ENCODE data around the gene HIF1A. TPM values are rescaled to one million over a fixed set of nuclear protein-coding genes. Genes with fewer than 3 reads are reported as not detected.

HIF1A gene
- total and polyA plus RNA-seq, 2 donors (not counting 3 experiments of a cell fraction or from before 2014, with no cell fraction given), result 58.3 to 179 TPM

DNA sequence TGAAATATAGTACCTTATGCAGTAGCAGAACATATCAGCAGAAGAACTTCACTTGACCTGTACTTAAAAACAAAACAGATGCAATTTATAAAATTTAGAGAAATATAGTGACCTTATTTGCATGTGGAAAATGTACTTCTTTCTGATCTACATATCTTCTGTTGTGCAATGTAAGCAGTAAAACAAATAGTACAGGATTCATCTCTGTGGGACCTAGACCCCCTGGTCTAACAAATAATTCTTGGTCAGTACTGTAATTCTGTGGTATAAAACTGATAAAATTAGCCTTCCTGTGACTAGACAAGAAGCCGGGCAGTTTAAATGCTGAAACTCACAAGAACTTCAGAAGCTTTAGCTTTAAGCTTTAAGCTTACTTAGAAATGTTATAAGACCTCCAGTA lies 21.6 kb downstream of the HIF1A start:
- no peak overlapping the region for H2AFZ ChIP-seq (ENCODE audit: low read depth, low read length)
- peaks cover 94% of the 10 kb centered on the region for H3K79me2 ChIP-seq (ENCODE audit: control insufficient read depth, insufficient read depth, low read length)
- ChIA-PET POLR2A (no interaction called here), CTCF (interaction anchor here (1.1 to 1.7 kb wide), 2 partner anchors 11 to 19 kb away, joined by 3 to 5 read pairs; no protein-coding TSS in a partner anchor)
- BruUV-seq (replicated peaks), result no TSS peak
- TF ChIP-seq MYC (IDR thresholded peaks at IDR 0.05; ENCODE audit: low read depth, low read length) (no peak), POLR2AphosphoS5 (IDR thresholded peaks at IDR 0.05; ENCODE audit: insufficient read depth, low read depth, low read length) (no peak), FOS (IDR thresholded peaks at IDR 0.05; ENCODE audit: borderline replicate concordance, insufficient read depth, low read length) (no peak), GATA2 (IDR thresholded peaks at IDR 0.05; ENCODE audit: insufficient read depth, insufficient read length, low read depth, low read length) (no peak), POLR2A (IDR thresholded peaks at IDR 0.05; ENCODE audit: low read depth, low read length) (no peak), JUN (IDR thresholded peaks at IDR 0.05; ENCODE audit: borderline replicate concordance, insufficient read depth, insufficient read length, low read depth) (no peak), EZH2 (IDR thresholded peaks at IDR 0.05; ENCODE audit: borderline replicate concordance, low read depth, low read length, severe bottlenecking) (no peak), MAX (IDR thresholded peaks at IDR 0.05; ENCODE audit: insufficient read depth, insufficient read length) (no peak)
- TF ChIP-seq, protein P1, sequence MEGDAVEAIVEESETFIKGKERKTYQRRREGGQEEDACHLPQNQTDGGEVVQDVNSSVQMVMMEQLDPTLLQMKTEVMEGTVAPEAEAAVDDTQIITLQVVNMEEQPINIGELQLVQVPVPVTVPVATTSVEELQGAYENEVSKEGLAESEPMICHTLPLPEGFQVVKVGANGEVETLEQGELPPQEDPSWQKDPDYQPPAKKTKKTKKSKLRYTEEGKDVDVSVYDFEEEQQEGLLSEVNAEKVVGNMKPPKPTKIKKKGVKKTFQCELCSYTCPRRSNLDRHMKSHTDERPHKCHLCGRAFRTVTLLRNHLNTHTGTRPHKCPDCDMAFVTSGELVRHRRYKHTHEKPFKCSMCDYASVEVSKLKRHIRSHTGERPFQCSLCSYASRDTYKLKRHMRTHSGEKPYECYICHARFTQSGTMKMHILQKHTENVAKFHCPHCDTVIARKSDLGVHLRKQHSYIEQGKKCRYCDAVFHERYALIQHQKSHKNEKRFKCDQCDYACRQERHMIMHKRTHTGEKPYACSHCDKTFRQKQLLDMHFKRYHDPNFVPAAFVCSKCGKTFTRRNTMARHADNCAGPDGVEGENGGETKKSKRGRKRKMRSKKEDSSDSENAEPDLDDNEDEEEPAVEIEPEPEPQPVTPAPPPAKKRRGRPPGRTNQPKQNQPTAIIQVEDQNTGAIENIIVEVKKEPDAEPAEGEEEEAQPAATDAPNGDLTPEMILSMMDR (IDR thresholded peaks at IDR 0.05; ENCODE audit: extremely low read depth in 1 of 2, insufficient read depth in 1 of 2, low read depth in 1 of 2, low read length in 2 of 2), result no peak
- H3K27ac ChIP-seq (ENCODE audit: insufficient read depth, low read depth, low read length), result no peak overlapping the region
- H3K36me3 ChIP-seq (ENCODE audit: control insufficient read depth in 2 of 2, extremely low read depth in 1 of 2, insufficient read depth in 2 of 2, low read length in 2 of 2), result peaks cover under 1 to 8% of the 10 kb centered on the region in 2 experiments
- no peaks in the 10 kb centered on the region for H3K9me3 ChIP-seq (replicated peaks; ENCODE audit: control insufficient read depth, insufficient read depth, low read length)
- no peak overlapping the region for H3K9ac ChIP-seq (replicated peaks; ENCODE audit: extremely low read depth, insufficient read depth, low read length)
- intact Hi-C loops (cut with micrococcal nuclease) (loop anchor here (5.0 kb wide), 1 partner anchor 240 kb away; no protein-coding TSS in a partner anchor), dilution Hi-C loops (cut with MboI; ENCODE audit: extremely low pct_ligation_motif_present, low sequenced_read_pairs) (no loop called here)
- no peaks in the 10 kb centered on the region for H3K9me1 ChIP-seq (replicated peaks; ENCODE audit: control insufficient read depth, extremely low read depth, insufficient read depth, low read length)
- peaks cover 19% of the 10 kb centered on the region for H3K4me1 ChIP-seq (ENCODE audit: control insufficient read depth, extremely low read depth, insufficient read depth, low read length)
- H4K20me1 ChIP-seq (replicated peaks; ENCODE audit: control insufficient read depth, extremely low read depth, insufficient read depth, low read length), result peaks cover 31% of the 10 kb centered on the region
- DNase-seq (ENCODE audit: low read depth, low spot score) (no peak), FAIRE-seq (no peak)
- H3K4me3 ChIP-seq (replicated peaks in 1 of 3; ENCODE audit: insufficient read depth in 1 of 3, low read depth in 1 of 3, low read length in 3 of 3), result no peak overlapping the region
- no peaks in the 10 kb centered on the region for H3K27me3 ChIP-seq (ENCODE audit: control insufficient read depth in 2 of 2, insufficient read depth in 2 of 2, low read length in 2 of 2)
- H3K4me2 ChIP-seq (ENCODE audit: insufficient read depth, low read length), result no peak overlapping the region
